WTC11 (cell line): ENCODE results near the gene AGPAT3. TPM values are rescaled to one million over a fixed set of nuclear protein-coding genes. Genes with fewer than 3 reads are reported as not detected.

Experiments
- ATAC-seq: fragments of 200-7000 bp; cut with Tn5 transposase; 2 replicates; pipeline ENCODE4 v1.10.0; 2021; ENCODE audit warnings: mild to moderate bottlenecking, moderate library complexity
- CTCF ChIA-PET: fragments of 300-600 bp; sonication (Branson Sonifier 250); formaldehyde crosslinking; loops from one replicate; lab custom pipeline; 2021; ENCODE audit warnings: antibody characterized with exemption; lab: Charles Lee
- POLR2A ChIA-PET: fragments of 350-600 bp; sonication (Branson Sonifier 250); formaldehyde crosslinking; loops from one replicate; lab custom pipeline; 2021; ENCODE audit warnings: antibody characterized with exemption; lab: Charles Lee
- DNase-seq: peaks from one replicate; pipeline ENCODE4 v3.0.0; 2021; ENCODE audit warnings: low spot score
- H3K27ac Mint-ChIP-seq: 2 replicates; pipeline ENCODE4 v1.8.0; 2021; ENCODE audit warnings: mixed read lengths
- H3K27me3 Mint-ChIP-seq: 2 replicates; pipeline ENCODE4 v1.8.0; 2021; ENCODE audit warnings: low read depth, mild to moderate bottlenecking, moderate library complexity, mixed read lengths
- H3K36me3 Mint-ChIP-seq: 2 replicates; pipeline ENCODE4 v1.8.0; 2021; ENCODE audit warnings: mixed read lengths
- H3K4me1 Mint-ChIP-seq: 2 replicates; pipeline ENCODE4 v1.8.0; 2022; ENCODE audit warnings: mixed read lengths
- H3K4me3 Mint-ChIP-seq: 2 replicates; pipeline ENCODE4 v1.8.0; 2021; ENCODE audit warnings: mild to moderate bottlenecking, moderate library complexity, mixed read lengths
- H3K9me3 Mint-ChIP-seq: 2 replicates; pipeline ENCODE4 v1.8.0; 2021; ENCODE audit warnings: mixed read lengths
- E2F5 ChIP-seq: sonication (generic); formaldehyde crosslinking; IDR thresholded peaks from 2 replicates; pipeline ENCODE4 v1.8.1; 2022; ENCODE audit warnings: mild to moderate bottlenecking, moderate library complexity, missing genetic modification reagents
- EMX1 ChIP-seq: fragments of 250-450 bp; sonication (Bioruptor Pico); IDR thresholded peaks from 2 replicates; pipeline ENCODE4 v1.8.0; 2021; ENCODE audit warnings: mild to moderate bottlenecking
- HMGXB4 ChIP-seq: sonication (generic); formaldehyde crosslinking; IDR thresholded peaks from 2 replicates; pipeline ENCODE4 v1.8.1; 2023; ENCODE audit warnings: mild to moderate bottlenecking, moderate library complexity, missing genetic modification reagents
- MAX ChIP-seq: sonication (generic); formaldehyde crosslinking; IDR thresholded peaks from 2 replicates; pipeline ENCODE4 v1.8.0; 2022; ENCODE audit warnings: mild to moderate bottlenecking, missing genetic modification reagents
- MYBL2 ChIP-seq: sonication (generic); formaldehyde crosslinking; IDR thresholded peaks from 2 replicates; pipeline ENCODE4 v1.8.1; 2023; ENCODE audit warnings: mild to moderate bottlenecking, moderate library complexity, missing genetic modification reagents
- NFATC4 ChIP-seq: fragments of 250-450 bp; sonication (Bioruptor Pico); IDR thresholded peaks from 2 replicates; pipeline ENCODE4 v1.9.0; 2021; ENCODE audit warnings: mild to moderate bottlenecking
- RELA ChIP-seq: sonication (generic); formaldehyde crosslinking; IDR thresholded peaks from 2 replicates; pipeline ENCODE4 v1.8.1; 2022; ENCODE audit warnings: missing genetic modification reagents, mild to moderate bottlenecking, borderline replicate concordance
- SMAD4 ChIP-seq: sonication (generic); formaldehyde crosslinking; IDR thresholded peaks from 2 replicates; pipeline ENCODE4 v1.8.0; 2022; ENCODE audit warnings: mild to moderate bottlenecking, missing genetic modification reagents
- TEAD1 ChIP-seq: sonication (generic); formaldehyde crosslinking; IDR thresholded peaks from 2 replicates; pipeline ENCODE4 v1.8.0; 2022; ENCODE audit warnings: mild to moderate bottlenecking, missing genetic modification reagents
- ZBTB21 ChIP-seq: sonication (generic); formaldehyde crosslinking; IDR thresholded peaks from 2 replicates; pipeline ENCODE4 v1.8.1; 2023; ENCODE audit warnings: mild to moderate bottlenecking, missing genetic modification reagents, borderline replicate concordance
- ZNF138 ChIP-seq: sonication (generic); formaldehyde crosslinking; conservative IDR thresholded peaks from 2 replicates; pipeline ENCODE4 v1.8.1; 2022; ENCODE audit warnings: mild to moderate bottlenecking, moderate library complexity, missing genetic modification reagents
- ZNF317 ChIP-seq: sonication (generic); formaldehyde crosslinking; IDR thresholded peaks from 2 replicates; pipeline ENCODE4 v1.8.1; 2023; ENCODE audit warnings: low read depth, mild to moderate bottlenecking, moderate library complexity, missing genetic modification reagents, borderline replicate concordance
- ZNF396 ChIP-seq: fragments of 250-450 bp; sonication (Bioruptor Pico); IDR thresholded peaks from 2 replicates; pipeline ENCODE4 v1.8.0; 2021; ENCODE audit warnings: mild to moderate bottlenecking, moderate library complexity, borderline replicate concordance
- ZNF425 ChIP-seq: fragments of 250-450 bp; sonication (Bioruptor Pico); conservative IDR thresholded peaks from 2 replicates; pipeline ENCODE4 v1.9.0; 2021; ENCODE audit warnings: mild to moderate bottlenecking
- ZNF512 ChIP-seq: sonication (generic); formaldehyde crosslinking; IDR thresholded peaks from 2 replicates; pipeline ENCODE4 v1.8.1; 2022; ENCODE audit warnings: missing genetic modification reagents, borderline replicate concordance
- total RNA-seq: library from RNA; stranded (reverse); gene quantifications from 3 replicates; pipeline ENCODE4 v1.2.3, GENCODE V29; 2021
- TF ChIP-seq, protein P1 (sequence below): fragments of 250-450 bp; sonication (Bioruptor Pico); IDR thresholded peaks from 2 replicates; pipeline ENCODE4 v1.9.0; 2021; ENCODE audit warnings: moderate library complexity, mild to moderate bottlenecking, inconsistent platforms, borderline replicate concordance
- TF ChIP-seq, protein P2 (sequence below): sonication (generic); formaldehyde crosslinking; IDR thresholded peaks from 2 replicates; pipeline ENCODE4 v1.8.0; 2023; ENCODE audit warnings: mild to moderate bottlenecking, missing genetic modification reagents

Gene AGPAT3
- total RNA-seq, 1 experiment from 2014 or later = 5.6 TPM

GRCh38 chr21:44027607-44028286 is 162.7 kb downstream of the AGPAT3 start:
- CTCF ChIA-PET = no interaction called here

GRCh38 chr21:44028287-44028659 is 163.2 kb downstream of the AGPAT3 start:
- H3K9me3 Mint-ChIP-seq = peaks cover 7% of the 10 kb centered on the region
- ChIA-PET CTCF (no interaction called here), POLR2A (no interaction called here)
- peaks cover 30% of the 10 kb centered on the region for H3K4me1 Mint-ChIP-seq
- no peak overlapping the region; the same call in 1 of the 2 replicates for H3K27ac Mint-ChIP-seq
- ATAC-seq (no peak), DNase-seq (no peak)
- H3K4me3 Mint-ChIP-seq = no peak overlapping the region
- H3K36me3 Mint-ChIP-seq = peaks cover 15% of the 10 kb centered on the region
- H3K27me3 Mint-ChIP-seq = no peaks in the 10 kb centered on the region
- TF ChIP-seq RELA (CRISPR knock-in tag) (no peak), ZBTB21 (CRISPR knock-in tag) (no peak), MAX (CRISPR knock-in tag) (no peak), MYBL2 (CRISPR knock-in tag) (no peak), ZNF396 (no peak), ZNF425 (CRISPR knock-in tag) (no peak), E2F5 (CRISPR knock-in tag) (no peak), SMAD4 (CRISPR knock-in tag) (no peak)
- TF ChIP-seq, protein P1, sequence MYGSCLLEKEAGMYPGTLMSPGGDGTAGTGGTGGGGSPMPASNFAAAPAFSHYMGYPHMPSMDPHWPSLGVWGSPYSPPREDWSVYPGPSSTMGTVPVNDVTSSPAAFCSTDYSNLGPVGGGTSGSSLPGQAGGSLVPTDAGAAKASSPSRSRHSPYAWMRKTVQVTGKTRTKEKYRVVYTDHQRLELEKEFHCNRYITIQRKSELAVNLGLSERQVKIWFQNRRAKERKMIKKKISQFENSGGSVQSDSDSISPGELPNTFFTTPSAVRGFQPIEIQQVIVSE (CRISPR knock-in tag) = no peak
- TF ChIP-seq, protein P2, sequence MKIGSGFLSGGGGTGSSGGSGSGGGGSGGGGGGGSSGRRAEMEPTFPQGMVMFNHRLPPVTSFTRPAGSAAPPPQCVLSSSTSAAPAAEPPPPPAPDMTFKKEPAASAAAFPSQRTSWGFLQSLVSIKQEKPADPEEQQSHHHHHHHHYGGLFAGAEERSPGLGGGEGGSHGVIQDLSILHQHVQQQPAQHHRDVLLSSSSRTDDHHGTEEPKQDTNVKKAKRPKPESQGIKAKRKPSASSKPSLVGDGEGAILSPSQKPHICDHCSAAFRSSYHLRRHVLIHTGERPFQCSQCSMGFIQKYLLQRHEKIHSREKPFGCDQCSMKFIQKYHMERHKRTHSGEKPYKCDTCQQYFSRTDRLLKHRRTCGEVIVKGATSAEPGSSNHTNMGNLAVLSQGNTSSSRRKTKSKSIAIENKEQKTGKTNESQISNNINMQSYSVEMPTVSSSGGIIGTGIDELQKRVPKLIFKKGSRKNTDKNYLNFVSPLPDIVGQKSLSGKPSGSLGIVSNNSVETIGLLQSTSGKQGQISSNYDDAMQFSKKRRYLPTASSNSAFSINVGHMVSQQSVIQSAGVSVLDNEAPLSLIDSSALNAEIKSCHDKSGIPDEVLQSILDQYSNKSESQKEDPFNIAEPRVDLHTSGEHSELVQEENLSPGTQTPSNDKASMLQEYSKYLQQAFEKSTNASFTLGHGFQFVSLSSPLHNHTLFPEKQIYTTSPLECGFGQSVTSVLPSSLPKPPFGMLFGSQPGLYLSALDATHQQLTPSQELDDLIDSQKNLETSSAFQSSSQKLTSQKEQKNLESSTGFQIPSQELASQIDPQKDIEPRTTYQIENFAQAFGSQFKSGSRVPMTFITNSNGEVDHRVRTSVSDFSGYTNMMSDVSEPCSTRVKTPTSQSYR (CRISPR knock-in tag) = no peak

More at GRCh38 chr21:44027607-44028286, 162.7 kb downstream of the AGPAT3 start:
- TF ChIP-seq ZNF317 (CRISPR knock-in tag) = no peak
- TF ChIP-seq, protein P1 (CRISPR knock-in tag) = no peak
- no peak for TF ChIP-seq ZNF138 (CRISPR knock-in tag)
- TF ChIP-seq MAX (CRISPR knock-in tag) = no peak
- no peak for TF ChIP-seq TEAD1 (CRISPR knock-in tag)
- no peak for TF ChIP-seq ZNF512 (CRISPR knock-in tag)
- TF ChIP-seq HMGXB4 (CRISPR knock-in tag) = no peak
- TF ChIP-seq EMX1 (CRISPR knock-in tag) = no peak
- no peak for TF ChIP-seq NFATC4
- Mint-ChIP-seq H3K27me3 (no peaks in the 10 kb centered on the region), H3K9me3 (peaks cover 7% of the 10 kb centered on the region), H3K27ac (no peak overlapping the region), H3K36me3 (peaks cover 10% of the 10 kb centered on the region), H3K4me1 (peaks cover 30% of the 10 kb centered on the region), H3K4me3 (no peak overlapping the region)
- ATAC-seq (no peak), DNase-seq (no peak)
- POLR2A ChIA-PET = no interaction called here
